Ascending aorta (tissue), 2 donors: Measurements from ENCODE around the gene RIMBP2. TPM values are rescaled to one million over a fixed set of nuclear protein-coding genes. Genes with fewer than 3 reads are reported as not detected.

Experiments used
- DNase-seq, 2 donors: peaks; one replicate each; pipeline ENCODE4 v3.0.0-alpha.2; 2019; ENCODE audit warnings: low spot score in 2 of 2
- H3K27ac ChIP-seq, 2 donors: fragments of 200-600 bp; sonication (generic); one replicate each; pipeline ENCODE4 v1.5.1; 2016 to 2017; ENCODE audit warnings: mild to moderate bottlenecking in 1 of 2
- H3K27me3 ChIP-seq: fragments of 200-600 bp; sonication (generic); one replicate; pipeline ENCODE4 v1.5.1; 2017
- H3K36me3 ChIP-seq, 2 donors: fragments of 200-600 bp; sonication (generic); one replicate each; pipeline ENCODE4 v1.5.1; 2016
- H3K4me1 ChIP-seq, 2 donors: fragments of 200-600 bp; sonication (generic); one replicate each; pipeline ENCODE4 v1.5.1; 2016 to 2017; ENCODE audit warnings: mild to moderate bottlenecking in 1 of 2
- H3K4me3 ChIP-seq, 2 donors: fragments of 200-600 bp; sonication (generic); one replicate each; pipeline ENCODE4 v1.5.1; 2016 to 2017; ENCODE audit warnings: mild to moderate bottlenecking in 1 of 2
- H3K9me3 ChIP-seq, 2 donors: fragments of 200-600 bp; sonication (generic); one replicate each; pipeline ENCODE4 v1.5.1; 2016
- CTCF ChIP-seq, 3 experiments: fragments of 200-600 bp in 2 of 3; fragments of 450-650 bp in 1 of 3; sonication (generic) in 2 of 3; IDR thresholded peaks; one replicate each; pipeline ENCODE4 v1.5.1; 2016 to 2019; ENCODE audit warnings: antibody characterized with exemption in 3 of 3, mild to moderate bottlenecking in 1 of 3, moderate library complexity in 1 of 3
- intact Hi-C: fragments of 100-400 bp; cut with DNase I; formaldehyde crosslinking; loops from one replicate; pipeline ENCODE4 v1.15.1; 2023
- total RNA-seq: library from RNA; depleted of rRNA; stranded (reverse); fragments of >200 nt; gene quantifications from one replicate; pipeline ENCODE4 v1.1.0, GENCODE V29; 2016

Gene RIMBP2
- total RNA-seq, 1 donor from 2014 or later, result not detected

DNA sequence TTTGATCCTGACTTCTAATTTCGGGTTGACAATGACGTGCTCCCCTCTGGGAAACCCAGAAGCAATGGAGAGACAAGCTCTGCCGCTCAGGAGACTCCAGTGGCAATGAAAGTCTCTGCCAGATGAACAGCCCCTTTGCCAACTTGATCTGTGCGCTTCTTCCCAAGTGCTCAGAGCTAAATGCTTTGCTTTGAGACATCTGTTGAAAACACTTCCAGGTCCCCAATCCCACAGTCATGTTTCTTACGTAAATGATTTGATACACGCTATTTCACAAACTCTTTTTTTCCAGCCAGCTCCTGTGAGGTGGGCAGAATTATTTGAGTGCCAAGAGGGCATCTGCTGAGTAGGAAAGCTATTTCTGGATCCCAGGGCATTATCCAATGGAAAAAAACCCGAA lies 147.6 kb downstream of the RIMBP2 start:
- no peaks in the 10 kb centered on the region for H3K27me3 ChIP-seq
- no peaks in the 10 kb centered on the region for H3K36me3 ChIP-seq
- no peak overlapping the region for H3K27ac ChIP-seq
- no peaks in the 10 kb centered on the region for H3K9me3 ChIP-seq
- H3K4me1 ChIP-seq, result no peaks in the 10 kb centered on the region
- no peak for TF ChIP-seq CTCF (IDR thresholded peaks at IDR 0.05)
- intact Hi-C loops, result no loop called here
- H3K4me3 ChIP-seq, result no peak overlapping the region
- DNase-seq, result no peak

DNA sequence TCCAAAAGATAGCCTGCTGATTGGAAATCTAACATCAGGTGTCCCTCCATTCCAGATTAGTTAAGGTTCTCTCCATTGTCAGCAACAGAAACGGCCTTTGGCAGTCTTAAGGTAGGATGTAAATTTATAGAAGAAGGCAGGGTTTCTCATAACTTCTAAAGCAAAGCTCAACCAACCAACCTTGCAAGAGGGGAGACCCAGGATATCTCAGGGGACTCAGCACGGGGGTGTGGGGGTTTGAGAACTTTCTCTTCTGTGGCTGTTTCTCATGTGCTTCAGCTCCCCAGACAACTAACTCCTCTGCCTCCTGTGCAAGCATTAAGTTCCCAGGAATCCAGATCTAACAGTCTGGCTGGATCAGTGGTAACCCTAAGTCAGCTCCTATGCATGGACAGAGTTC lies 148.1 kb downstream of the RIMBP2 start:
- Histone ChIP-seq H3K4me1 (no peaks in the 10 kb centered on the region), H3K36me3 (no peaks in the 10 kb centered on the region), H3K4me3 (no peak overlapping the region), H3K27me3 (no peaks in the 10 kb centered on the region), H3K9me3 (no peaks in the 10 kb centered on the region), H3K27ac (no peak overlapping the region)
- intact Hi-C loops, result no loop called here
- no peak for DNase-seq
- no peak for TF ChIP-seq CTCF (IDR thresholded peaks at IDR 0.05)

- Histone ChIP-seq H3K27me3 (no peaks in the 10 kb centered on the region), H3K9me3 (no peaks in the 10 kb centered on the region), H3K4me3 (no peak overlapping the region), H3K4me1 (no peaks in the 10 kb centered on the region), H3K27ac (no peak overlapping the region), H3K36me3 (no peaks in the 10 kb centered on the region)
- no peak for TF ChIP-seq CTCF (IDR thresholded peaks at IDR 0.05)
- intact Hi-C loops, result no loop called here
- DNase-seq, result no peak
Measured at GRCh38 chr12:130566446-130567155, 149.5 kb downstream of the RIMBP2 start.

DNA sequence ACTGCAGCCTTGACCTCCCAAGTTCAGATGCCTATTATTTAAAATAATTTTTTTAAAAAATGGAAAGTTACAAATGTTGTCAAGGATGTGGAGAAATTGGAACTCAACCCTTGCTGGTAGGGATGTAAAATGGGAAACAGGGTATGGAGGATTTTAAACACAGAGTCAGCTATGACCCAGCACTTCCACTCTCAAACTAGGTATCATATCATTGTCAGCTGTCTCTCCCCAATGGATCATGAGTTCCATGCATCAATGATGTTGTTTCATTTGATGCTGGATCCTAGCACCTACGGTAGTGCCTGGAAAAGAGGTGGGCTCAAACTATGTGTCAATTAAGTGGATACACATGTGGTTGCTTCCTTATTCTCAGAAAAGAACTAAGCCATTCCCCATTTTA lies 150.9 kb downstream of the RIMBP2 start:
- Histone ChIP-seq H3K27ac (no peak overlapping the region), H3K4me3 (no peak overlapping the region), H3K4me1 (no peaks in the 10 kb centered on the region), H3K9me3 (no peaks in the 10 kb centered on the region), H3K36me3 (no peaks in the 10 kb centered on the region), H3K27me3 (no peaks in the 10 kb centered on the region)
- no peak for TF ChIP-seq CTCF (IDR thresholded peaks at IDR 0.05)
- intact Hi-C loops, result no loop called here
- no peak for DNase-seq

DNA sequence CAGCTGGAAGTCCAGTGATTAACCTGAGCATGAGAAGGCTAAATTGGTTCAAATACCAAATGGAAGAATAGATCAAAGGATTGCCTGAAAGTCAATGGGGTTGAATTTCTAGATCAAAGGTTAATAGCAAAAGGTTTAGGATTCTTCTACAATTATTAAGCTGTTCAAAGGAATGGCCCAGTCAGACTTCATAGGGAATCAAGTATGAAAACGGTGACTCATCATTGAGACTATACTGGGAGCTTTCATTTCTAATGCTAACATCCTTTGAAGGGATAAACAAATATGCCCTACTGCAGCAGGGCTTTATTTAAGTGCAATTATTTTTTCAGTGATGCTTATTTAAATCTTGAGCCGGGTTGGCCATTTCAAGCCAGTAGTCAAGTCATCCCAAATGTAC lies 152.8 kb downstream of the RIMBP2 start:
- DNase-seq, result no peak
- Histone ChIP-seq H3K27me3 (no peaks in the 10 kb centered on the region), H3K36me3 (no peaks in the 10 kb centered on the region), H3K9me3 (no peaks in the 10 kb centered on the region), H3K27ac (no peak overlapping the region), H3K4me1 (no peaks in the 10 kb centered on the region), H3K4me3 (no peak overlapping the region)
- intact Hi-C loops, result no loop called here
- no peak for TF ChIP-seq CTCF (IDR thresholded peaks at IDR 0.05)

DNA sequence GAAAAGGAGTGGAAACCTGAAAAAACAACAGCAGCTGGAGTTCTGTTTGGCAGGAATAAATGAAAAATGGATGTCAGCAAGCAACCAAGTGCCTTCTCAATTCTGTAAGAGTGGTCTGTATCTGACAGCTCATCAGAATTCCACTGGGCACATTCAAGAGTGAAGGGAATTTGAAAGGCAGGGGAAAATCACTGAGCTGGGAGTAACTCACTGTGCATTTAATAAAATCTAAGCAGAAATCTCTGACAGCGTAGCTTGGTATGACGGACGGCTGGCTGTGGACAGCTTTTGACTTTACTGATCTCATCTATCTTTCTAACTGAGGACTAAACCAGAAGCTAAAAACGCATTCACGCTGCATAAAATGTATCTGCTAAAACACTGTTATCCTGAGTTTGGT lies 153.4 kb downstream of the RIMBP2 start:
- TF ChIP-seq CTCF (IDR thresholded peaks at IDR 0.05), result no peak
- no peaks in the 10 kb centered on the region for H3K4me1 ChIP-seq
- no peak overlapping the region for H3K27ac ChIP-seq
- no peak overlapping the region for H3K4me3 ChIP-seq
- no peaks in the 10 kb centered on the region for H3K27me3 ChIP-seq
- intact Hi-C loops, result no loop called here
- no peaks in the 10 kb centered on the region for H3K36me3 ChIP-seq
- DNase-seq, result no peak
- H3K9me3 ChIP-seq, result no peaks in the 10 kb centered on the region
